Adrenal gland (tissue), 5 donors: ENCODE results near the gene GSTT2B.
"Not testable (repeated sequence)": the region's sequence is repeated elsewhere in the genome, so short reads cannot be mapped to it uniquely, and the experiment has no call there.

Experiments
- CTCF ChIP-seq, 6 experiments: fragments of 450-650 bp in 4 of 6; fragments of 200-600 bp in 2 of 6; sonication (generic) in 1 of 6; IDR thresholded peaks; 1 replicate in 5 of 6; 2 replicates in 1 of 6; pipeline versions ENCODE4 v1.5.1 to v1.8.0; 2016 to 2021; ENCODE audit warnings: antibody characterized with exemption in 6 of 6, mild to moderate bottlenecking in 2 of 6, moderate library complexity in 1 of 6
- POLR2A ChIP-seq, 2 donors: fragments of 450-650 bp; IDR thresholded peaks; one replicate each; pipeline ENCODE4 v1.6.1; 2017; ENCODE audit warnings: antibody characterized with exemption in 2 of 2, mild to moderate bottlenecking in 2 of 2, moderate library complexity in 1 of 2
- donor health status: DM: no; HTN: no; CAD: no.

DNA sequence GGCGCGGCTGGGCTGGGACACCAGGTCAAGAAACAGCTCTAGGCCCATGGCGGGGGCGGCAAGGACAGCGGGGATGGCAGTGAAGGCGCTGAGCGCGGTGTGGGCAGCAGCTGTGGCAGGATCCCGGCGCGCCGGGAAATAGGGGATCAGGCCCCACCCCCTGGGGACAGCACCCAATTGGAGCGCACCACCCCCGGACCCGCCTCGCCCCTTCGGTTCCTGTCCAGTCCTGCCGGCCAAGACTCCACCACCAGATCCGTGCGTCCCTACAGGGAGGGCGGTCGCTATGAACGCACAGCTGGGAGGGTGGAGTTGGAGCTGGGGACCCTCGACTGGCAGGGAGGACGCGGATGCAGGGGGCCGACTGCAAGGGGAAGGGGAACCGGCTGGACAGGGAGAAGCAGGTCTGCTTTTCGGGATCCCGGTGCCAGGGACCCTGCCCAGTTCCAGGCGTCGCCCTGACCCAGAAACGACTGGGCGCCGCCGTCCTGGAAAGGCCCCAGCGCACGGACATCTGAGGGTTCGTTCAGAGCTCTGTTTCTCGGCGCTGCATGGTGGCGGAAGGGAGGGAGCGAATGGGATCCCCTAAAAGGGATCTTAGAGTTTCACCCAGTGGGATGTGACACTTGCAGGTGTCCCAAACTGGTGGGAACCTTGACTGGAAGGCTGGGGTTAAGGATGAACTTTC, at the start of gene GSTT2B:
- TF ChIP-seq CTCF, POLR2A (IDR thresholded peaks at IDR 0.05): not testable (repeated sequence)
